CD4-positive, alpha-beta T cell treated with Interleukin-21 for 1 hour (primary cell): ENCODE data around the gene MANEA.

ENCODE experiments used
- DNase-seq: peaks from one replicate; pipeline ENCODE4 v3.0.0-alpha.2; 2020

MANEA gene

GRCh38 chr6:95589067-95589466, 11.7 kb downstream of the MANEA start:
- DNase-seq: no peak

DNA sequence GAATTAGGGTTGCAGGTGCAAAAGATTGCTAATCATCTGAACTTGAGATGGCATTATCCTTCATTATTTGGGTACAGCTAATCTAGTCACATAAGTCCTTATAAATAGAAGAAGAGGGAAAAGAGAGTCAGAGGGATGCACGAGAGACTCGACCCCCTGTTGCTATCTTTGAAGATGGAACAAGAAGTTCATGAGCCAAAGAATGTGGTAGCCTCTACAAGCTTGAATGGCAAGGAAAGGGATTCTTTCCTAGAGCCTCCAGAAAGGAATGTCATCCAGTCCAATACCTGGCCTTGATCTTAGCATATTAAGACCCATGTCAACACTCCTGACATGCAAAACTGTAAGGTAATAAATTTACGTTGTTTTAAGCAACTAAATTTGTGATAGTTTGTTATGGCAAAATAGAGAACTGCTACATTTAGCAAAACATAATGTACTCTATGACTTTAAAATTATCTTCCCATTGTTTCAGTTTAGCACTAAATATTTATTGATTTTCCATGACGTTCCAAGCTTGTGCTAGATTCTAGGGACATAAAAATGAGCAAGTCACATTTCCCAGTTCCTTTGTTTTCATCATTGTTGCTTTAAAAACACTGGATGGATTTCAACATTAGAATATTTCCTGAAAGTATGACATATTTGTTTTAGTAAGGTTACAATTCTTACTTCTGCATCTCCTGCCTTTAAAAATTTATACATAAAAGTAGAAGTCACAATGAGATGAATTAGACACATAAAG, 12.7 kb downstream of the MANEA start:
- no peak for DNase-seq

- no peak for DNase-seq
These were observed 15.7 kb downstream of the MANEA start for GRCh38 chr6:95593025-95593424.

DNA sequence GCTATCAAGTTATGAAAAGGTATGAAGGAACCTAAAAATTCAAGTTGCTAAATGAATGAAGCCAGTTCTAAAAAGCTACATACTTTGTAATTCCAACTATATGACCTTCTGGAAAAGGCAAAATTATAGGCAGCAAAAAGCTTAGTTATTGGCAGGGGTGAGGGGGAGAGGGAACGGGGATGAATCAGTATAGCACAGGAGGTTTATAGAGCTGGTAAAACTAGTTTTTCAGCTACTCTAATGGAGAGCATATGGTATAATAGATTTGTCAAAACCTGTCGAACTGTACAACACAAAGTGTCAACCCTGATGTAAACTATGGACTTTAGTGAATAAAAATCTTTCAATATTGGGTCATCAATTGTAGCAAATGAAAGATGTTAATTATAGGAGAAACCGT, 18.7 kb downstream of the MANEA start:
- DNase-seq: no peak

DNA sequence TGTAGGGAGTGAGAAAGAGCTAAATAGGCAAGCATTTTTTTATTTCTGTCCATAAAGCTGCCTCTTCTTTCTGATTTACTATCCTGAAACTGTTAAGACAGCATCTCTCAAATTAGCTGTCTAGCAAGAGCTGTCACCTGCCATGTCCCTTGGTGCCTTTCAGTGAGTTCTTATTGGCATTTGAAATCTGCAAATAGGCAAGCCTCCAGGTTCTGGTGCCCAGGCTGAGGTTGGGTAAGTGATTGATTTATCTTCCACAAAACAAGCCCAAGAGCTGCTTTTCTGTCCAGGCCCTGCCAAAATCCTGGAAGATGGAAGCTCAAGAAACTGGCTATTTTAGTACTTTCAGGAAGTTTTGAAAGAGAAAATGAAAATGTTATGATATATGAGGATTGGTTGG, 22.4 kb downstream of the MANEA start:
- DNase-seq: no peak

DNA sequence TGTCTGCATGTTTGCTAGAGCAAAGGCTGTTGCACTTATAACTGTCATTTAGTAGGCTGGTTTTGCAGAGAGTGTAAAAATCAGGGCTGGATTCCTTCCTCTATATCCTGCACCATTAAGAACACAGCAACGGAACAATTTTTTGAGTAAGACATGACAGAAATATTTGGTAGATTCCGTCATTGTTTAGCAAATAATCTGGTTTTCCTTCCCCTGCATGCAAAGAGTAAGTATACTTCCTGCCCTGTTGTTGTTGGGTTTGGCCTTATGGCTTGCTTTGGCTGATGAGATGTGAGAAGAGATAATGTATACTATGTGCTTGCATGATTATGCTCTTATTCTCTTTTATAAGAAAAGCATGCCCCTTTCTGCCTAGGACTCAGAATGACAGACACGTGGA, 23.8 kb downstream of the MANEA start:
- DNase-seq: no peak

GRCh38 chr6:95614094-95614493, 36.8 kb downstream of the MANEA start:
- no peak for DNase-seq

DNA sequence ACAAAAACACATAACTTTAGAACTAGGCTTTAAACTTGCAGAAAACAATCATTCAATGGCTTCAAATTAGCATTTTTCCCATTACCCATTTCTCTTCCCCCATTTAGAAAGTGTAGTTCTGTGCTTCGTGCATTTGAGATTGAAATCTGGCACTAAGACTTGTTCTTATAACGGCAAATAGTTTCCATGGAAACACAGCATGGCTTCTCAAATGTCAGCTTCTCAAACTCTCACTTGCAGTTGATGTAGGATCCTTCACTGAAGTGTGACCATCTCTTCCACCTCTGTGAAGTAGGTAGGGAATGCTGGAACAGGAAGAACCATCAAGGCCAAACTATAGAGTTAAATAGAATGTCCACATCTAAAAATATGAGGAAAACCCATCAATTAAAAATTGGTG, 52.2 kb downstream of the MANEA start:
- no peak for DNase-seq

- DNase-seq: no peak
These were observed 59.5 kb downstream of the MANEA start for GRCh38 chr6:95636552-95637431.

GRCh38 chr6:95648636-95649035, 71.3 kb downstream of the MANEA start:
- DNase-seq: no peak

- no peak for DNase-seq
These were observed 72.1 kb downstream of the MANEA start for GRCh38 chr6:95649451-95649850.

- no peak for DNase-seq
These were observed 76.8 kb downstream of the MANEA start for GRCh38 chr6:95654176-95654575.

GRCh38 chr6:95658886-95659285, 81.6 kb downstream of the MANEA start:
- no peak for DNase-seq
